Neural crest cell (in vitro differentiated cells): ENCODE measurements around the gene PRXL2A. TPM values are rescaled to one million over a fixed set of nuclear protein-coding genes. Genes with fewer than 3 reads are reported as not detected.
A peak's percentile ranks its signal among the peaks of the same experiment; 100 is the strongest.

Source experiments
- DNase-seq: peaks from one replicate; pipeline ENCODE4 v3.0.0; 2021; ENCODE audit warnings: low read depth, mixed read lengths, low spot score
- H3K27ac Mint-ChIP-seq: one replicate; pipeline ENCODE4 v1.8.0; 2021; ENCODE audit warnings: mild to moderate bottlenecking, mixed read lengths; ENCODE audit not compliant: unreplicated experiment
- H3K27me3 Mint-ChIP-seq: 2 replicates; pipeline ENCODE4 v1.8.0; 2021; ENCODE audit warnings: low read depth, mild to moderate bottlenecking, mixed read lengths
- H3K36me3 Mint-ChIP-seq: 2 replicates; pipeline ENCODE4 v1.8.0; 2021; ENCODE audit warnings: low read depth, mild to moderate bottlenecking, mixed read lengths
- H3K4me1 Mint-ChIP-seq: 2 replicates; pipeline ENCODE4 v1.8.0; 2021; ENCODE audit warnings: mixed read lengths
- H3K4me3 Mint-ChIP-seq: one replicate; pipeline ENCODE4 v1.8.0; 2021; ENCODE audit warnings: mild to moderate bottlenecking, mixed read lengths
- H3K9me3 Mint-ChIP-seq: 2 replicates; pipeline ENCODE4 v1.8.0; 2021; ENCODE audit warnings: mixed read lengths
- total RNA-seq: library from RNA; stranded (reverse); gene quantifications from 2 replicates; pipeline ENCODE4 v1.2.1, GENCODE V29; 2021
- TF ChIP-seq, protein P1 (sequence below): fragments of 200-600 bp; sonication (generic); conservative IDR thresholded peaks from 2 replicates; pipeline ENCODE4 v1.5.0; 2021; ENCODE audit warnings: antibody characterized with exemption, mild to moderate bottlenecking

Gene PRXL2A
- total RNA-seq, 1 donor from 2014 or later: 161 TPM

DNA sequence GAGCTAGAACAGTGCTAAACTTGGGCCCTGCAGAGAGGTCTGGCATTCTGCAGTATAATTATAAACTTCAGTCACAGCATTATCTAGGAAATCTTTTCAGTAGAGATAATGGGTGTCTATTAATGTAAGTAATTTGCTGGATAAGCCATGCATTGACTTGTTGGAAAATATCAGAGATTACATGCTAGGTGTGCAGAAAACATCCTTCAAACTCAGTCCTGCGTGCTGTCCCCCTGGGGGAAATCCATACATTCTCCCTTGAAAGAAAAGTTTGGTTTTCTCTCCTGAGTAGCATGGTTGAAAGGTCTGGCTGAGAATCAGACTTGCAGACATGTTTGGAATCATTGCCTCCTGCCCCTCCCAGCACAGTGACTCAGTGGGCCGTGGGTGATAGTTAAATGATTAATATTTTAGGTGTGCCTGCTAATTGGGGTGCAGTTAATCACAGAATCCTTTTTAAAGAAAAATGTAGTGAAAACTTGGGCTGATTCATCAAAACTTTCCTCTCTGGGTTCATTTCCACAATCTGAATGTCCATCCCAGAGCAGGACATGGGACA, 13.9 kb upstream of the PRXL2A start:
- Mint-ChIP-seq H3K4me1 (no peaks in the 10 kb centered on the region), H3K9me3 (no peaks in the 10 kb centered on the region), H3K4me3 (no peak overlapping the region), H3K36me3 (no peaks in the 10 kb centered on the region), H3K27ac (no peak overlapping the region), H3K27me3 (no peaks in the 10 kb centered on the region)
- TF ChIP-seq, protein P1, sequence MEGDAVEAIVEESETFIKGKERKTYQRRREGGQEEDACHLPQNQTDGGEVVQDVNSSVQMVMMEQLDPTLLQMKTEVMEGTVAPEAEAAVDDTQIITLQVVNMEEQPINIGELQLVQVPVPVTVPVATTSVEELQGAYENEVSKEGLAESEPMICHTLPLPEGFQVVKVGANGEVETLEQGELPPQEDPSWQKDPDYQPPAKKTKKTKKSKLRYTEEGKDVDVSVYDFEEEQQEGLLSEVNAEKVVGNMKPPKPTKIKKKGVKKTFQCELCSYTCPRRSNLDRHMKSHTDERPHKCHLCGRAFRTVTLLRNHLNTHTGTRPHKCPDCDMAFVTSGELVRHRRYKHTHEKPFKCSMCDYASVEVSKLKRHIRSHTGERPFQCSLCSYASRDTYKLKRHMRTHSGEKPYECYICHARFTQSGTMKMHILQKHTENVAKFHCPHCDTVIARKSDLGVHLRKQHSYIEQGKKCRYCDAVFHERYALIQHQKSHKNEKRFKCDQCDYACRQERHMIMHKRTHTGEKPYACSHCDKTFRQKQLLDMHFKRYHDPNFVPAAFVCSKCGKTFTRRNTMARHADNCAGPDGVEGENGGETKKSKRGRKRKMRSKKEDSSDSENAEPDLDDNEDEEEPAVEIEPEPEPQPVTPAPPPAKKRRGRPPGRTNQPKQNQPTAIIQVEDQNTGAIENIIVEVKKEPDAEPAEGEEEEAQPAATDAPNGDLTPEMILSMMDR: no peak
- DNase-seq: no peak

DNA sequence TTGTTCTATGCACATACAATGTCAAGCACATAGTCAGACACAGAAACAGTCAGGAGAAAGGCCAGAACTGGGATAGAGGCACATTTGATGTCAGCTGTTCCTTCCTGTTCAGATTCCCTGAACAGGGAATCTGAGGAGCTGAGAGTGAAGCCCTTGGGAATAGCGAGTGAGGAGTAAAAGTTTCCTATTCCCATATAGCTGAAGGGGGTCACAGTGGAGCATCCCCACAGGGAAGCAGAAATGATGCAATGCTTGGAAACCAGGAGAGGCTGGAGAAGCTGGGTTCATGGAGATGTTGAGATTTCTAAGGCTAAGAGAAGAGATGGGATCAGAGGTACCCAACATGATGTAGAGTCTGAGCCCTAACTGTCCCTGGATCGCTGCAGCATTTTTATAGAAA, 11.3 kb upstream of the PRXL2A start:
- TF ChIP-seq, protein P1: no peak
- no peaks in the 10 kb centered on the region for H3K4me1 Mint-ChIP-seq
- DNase-seq: no peak
- no peaks in the 10 kb centered on the region for H3K27me3 Mint-ChIP-seq
- H3K9me3 Mint-ChIP-seq: no peaks in the 10 kb centered on the region
- H3K36me3 Mint-ChIP-seq: no peaks in the 10 kb centered on the region
- H3K27ac Mint-ChIP-seq: no peak overlapping the region
- H3K4me3 Mint-ChIP-seq: no peak overlapping the region

DNA sequence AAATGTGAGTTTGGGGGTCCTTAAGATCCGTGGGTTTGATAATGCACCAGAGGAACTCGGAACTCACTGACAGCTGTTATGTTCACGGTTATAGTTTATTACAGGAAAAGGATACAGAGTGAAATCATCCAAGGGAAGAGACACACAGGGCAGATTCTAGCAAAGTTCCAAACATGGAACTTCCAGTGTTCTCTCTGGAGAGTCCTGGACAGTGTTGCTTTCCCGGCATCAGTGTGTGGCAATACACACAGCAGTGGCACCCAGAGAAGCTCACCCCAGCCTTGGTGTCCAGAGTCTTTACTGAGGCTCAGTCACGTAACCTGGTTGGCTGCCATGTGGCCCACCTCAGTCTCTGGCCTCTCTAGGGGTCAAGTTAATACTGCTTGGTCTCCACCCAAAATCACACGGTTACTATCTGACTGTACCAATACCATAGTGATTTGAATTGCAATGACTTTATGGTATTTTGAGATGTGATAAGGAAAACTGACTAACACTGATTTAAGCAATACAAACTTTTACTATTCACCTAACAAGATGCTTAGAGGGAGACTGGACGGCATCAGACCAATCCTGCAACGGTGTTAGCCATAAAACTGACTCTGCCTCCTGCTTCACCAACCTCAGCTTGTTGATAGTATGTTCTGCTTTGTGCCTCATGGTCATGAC, 8.1 kb upstream of the PRXL2A start:
- H3K27me3 Mint-ChIP-seq: no peaks in the 10 kb centered on the region
- no peak overlapping the region for H3K4me3 Mint-ChIP-seq
- H3K36me3 Mint-ChIP-seq: no peaks in the 10 kb centered on the region
- TF ChIP-seq, protein P1: no peak
- no peak overlapping the region for H3K27ac Mint-ChIP-seq
- peaks cover 2% of the 10 kb centered on the region for H3K4me1 Mint-ChIP-seq
- H3K9me3 Mint-ChIP-seq: no peaks in the 10 kb centered on the region
- DNase-seq: no peak

- Mint-ChIP-seq H3K27ac (no peak overlapping the region), H3K9me3 (no peaks in the 10 kb centered on the region), H3K36me3 (no peaks in the 10 kb centered on the region), H3K4me3 (no peak overlapping the region), H3K27me3 (no peaks in the 10 kb centered on the region), H3K4me1 (peaks cover 37% of the 10 kb centered on the region)
- DNase-seq: no peak
- TF ChIP-seq, protein P1: no peak
Observed at GRCh38 chr10:80405035-80405434, 3.3 kb upstream of the PRXL2A start.

DNA sequence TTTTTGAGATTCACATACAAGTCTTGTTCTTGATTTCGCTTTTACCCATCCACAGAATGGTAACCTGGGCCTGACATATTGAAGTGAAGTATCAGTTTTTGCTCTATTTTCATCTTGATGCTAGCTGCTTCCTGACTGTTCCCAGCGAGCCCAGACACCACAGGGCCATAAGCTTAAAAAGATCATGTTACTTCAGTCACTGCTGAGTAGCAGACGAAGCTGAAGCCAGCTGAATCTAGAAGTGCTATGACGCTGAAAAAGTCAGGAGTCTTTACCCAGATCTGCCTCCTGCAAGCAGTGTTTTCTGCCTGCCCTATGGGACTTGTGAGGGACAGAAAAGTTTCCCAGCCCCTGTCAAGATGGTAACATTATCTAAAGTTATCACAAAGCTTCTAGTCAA, 2.7 kb upstream of the PRXL2A start:
- peak overlapping the region; percentile 24 for H3K27ac Mint-ChIP-seq
- H3K36me3 Mint-ChIP-seq: no peaks in the 10 kb centered on the region
- peak overlapping the region; percentile 31 for H3K4me3 Mint-ChIP-seq
- TF ChIP-seq, protein P1: no peak
- DNase-seq: no peak
- no peaks in the 10 kb centered on the region for H3K9me3 Mint-ChIP-seq
- H3K27me3 Mint-ChIP-seq: no peaks in the 10 kb centered on the region
- peaks cover 43% of the 10 kb centered on the region for H3K4me1 Mint-ChIP-seq
